ENCODE data around the gene CTNS.

GRCh38 chr17:3657588-3657869 is 21.0 kb downstream of the CTNS start:
- TF ChIP-seq ZNF513 (tag by site-specific recombination; IDR thresholded peaks at IDR 0.05) = no peak
- TF ChIP-seq, protein P1, sequence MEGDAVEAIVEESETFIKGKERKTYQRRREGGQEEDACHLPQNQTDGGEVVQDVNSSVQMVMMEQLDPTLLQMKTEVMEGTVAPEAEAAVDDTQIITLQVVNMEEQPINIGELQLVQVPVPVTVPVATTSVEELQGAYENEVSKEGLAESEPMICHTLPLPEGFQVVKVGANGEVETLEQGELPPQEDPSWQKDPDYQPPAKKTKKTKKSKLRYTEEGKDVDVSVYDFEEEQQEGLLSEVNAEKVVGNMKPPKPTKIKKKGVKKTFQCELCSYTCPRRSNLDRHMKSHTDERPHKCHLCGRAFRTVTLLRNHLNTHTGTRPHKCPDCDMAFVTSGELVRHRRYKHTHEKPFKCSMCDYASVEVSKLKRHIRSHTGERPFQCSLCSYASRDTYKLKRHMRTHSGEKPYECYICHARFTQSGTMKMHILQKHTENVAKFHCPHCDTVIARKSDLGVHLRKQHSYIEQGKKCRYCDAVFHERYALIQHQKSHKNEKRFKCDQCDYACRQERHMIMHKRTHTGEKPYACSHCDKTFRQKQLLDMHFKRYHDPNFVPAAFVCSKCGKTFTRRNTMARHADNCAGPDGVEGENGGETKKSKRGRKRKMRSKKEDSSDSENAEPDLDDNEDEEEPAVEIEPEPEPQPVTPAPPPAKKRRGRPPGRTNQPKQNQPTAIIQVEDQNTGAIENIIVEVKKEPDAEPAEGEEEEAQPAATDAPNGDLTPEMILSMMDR (tag by site-specific recombination; IDR thresholded peaks at IDR 0.05) = no peak
- TF ChIP-seq, protein P2, sequence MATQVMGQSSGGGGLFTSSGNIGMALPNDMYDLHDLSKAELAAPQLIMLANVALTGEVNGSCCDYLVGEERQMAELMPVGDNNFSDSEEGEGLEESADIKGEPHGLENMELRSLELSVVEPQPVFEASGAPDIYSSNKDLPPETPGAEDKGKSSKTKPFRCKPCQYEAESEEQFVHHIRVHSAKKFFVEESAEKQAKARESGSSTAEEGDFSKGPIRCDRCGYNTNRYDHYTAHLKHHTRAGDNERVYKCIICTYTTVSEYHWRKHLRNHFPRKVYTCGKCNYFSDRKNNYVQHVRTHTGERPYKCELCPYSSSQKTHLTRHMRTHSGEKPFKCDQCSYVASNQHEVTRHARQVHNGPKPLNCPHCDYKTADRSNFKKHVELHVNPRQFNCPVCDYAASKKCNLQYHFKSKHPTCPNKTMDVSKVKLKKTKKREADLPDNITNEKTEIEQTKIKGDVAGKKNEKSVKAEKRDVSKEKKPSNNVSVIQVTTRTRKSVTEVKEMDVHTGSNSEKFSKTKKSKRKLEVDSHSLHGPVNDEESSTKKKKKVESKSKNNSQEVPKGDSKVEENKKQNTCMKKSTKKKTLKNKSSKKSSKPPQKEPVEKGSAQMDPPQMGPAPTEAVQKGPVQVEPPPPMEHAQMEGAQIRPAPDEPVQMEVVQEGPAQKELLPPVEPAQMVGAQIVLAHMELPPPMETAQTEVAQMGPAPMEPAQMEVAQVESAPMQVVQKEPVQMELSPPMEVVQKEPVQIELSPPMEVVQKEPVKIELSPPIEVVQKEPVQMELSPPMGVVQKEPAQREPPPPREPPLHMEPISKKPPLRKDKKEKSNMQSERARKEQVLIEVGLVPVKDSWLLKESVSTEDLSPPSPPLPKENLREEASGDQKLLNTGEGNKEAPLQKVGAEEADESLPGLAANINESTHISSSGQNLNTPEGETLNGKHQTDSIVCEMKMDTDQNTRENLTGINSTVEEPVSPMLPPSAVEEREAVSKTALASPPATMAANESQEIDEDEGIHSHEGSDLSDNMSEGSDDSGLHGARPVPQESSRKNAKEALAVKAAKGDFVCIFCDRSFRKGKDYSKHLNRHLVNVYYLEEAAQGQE (tag by site-specific recombination; IDR thresholded peaks at IDR 0.05) = no peak
- TF ChIP-seq, protein P3, sequence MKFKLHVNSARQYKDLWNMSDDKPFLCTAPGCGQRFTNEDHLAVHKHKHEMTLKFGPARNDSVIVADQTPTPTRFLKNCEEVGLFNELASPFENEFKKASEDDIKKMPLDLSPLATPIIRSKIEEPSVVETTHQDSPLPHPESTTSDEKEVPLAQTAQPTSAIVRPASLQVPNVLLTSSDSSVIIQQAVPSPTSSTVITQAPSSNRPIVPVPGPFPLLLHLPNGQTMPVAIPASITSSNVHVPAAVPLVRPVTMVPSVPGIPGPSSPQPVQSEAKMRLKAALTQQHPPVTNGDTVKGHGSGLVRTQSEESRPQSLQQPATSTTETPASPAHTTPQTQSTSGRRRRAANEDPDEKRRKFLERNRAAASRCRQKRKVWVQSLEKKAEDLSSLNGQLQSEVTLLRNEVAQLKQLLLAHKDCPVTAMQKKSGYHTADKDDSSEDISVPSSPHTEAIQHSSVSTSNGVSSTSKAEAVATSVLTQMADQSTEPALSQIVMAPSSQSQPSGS (tag by site-specific recombination; IDR thresholded peaks at IDR 0.05; ENCODE audit: low read depth) = no peak
- TF ChIP-seq ZNF416 (tag by site-specific recombination; IDR thresholded peaks at IDR 0.05) = no peak
- TF ChIP-seq SP3 (tag by site-specific recombination; IDR thresholded peaks at IDR 0.05) = no peak
- TF ChIP-seq ZNF561 (tag by site-specific recombination; IDR thresholded peaks at IDR 0.05; ENCODE audit: borderline replicate concordance) = no peak
- no peak for TF ChIP-seq ZNF768 (tag by site-specific recombination; IDR thresholded peaks at IDR 0.05)
- TF ChIP-seq PRDM2 (tag by site-specific recombination; IDR thresholded peaks at IDR 0.05; ENCODE audit: borderline replicate concordance) = no peak

Measured in HEK293 (cell line).